ENCODE measurements around the gene ALKBH4.
A peak's percentile ranks its signal among the peaks of the same experiment; 100 is the strongest.

- peak; percentile 9; the same call in 1 of the 2 replicates for TF ChIP-seq MAX (IDR thresholded peaks at IDR 0.05; ENCODE audit: low read depth, low read length)
- TF ChIP-seq POLR2A (IDR thresholded peaks at IDR 0.05; ENCODE audit: extremely low read depth, insufficient read length) = no peak
- TF ChIP-seq, protein P1, sequence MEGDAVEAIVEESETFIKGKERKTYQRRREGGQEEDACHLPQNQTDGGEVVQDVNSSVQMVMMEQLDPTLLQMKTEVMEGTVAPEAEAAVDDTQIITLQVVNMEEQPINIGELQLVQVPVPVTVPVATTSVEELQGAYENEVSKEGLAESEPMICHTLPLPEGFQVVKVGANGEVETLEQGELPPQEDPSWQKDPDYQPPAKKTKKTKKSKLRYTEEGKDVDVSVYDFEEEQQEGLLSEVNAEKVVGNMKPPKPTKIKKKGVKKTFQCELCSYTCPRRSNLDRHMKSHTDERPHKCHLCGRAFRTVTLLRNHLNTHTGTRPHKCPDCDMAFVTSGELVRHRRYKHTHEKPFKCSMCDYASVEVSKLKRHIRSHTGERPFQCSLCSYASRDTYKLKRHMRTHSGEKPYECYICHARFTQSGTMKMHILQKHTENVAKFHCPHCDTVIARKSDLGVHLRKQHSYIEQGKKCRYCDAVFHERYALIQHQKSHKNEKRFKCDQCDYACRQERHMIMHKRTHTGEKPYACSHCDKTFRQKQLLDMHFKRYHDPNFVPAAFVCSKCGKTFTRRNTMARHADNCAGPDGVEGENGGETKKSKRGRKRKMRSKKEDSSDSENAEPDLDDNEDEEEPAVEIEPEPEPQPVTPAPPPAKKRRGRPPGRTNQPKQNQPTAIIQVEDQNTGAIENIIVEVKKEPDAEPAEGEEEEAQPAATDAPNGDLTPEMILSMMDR (IDR thresholded peaks at IDR 0.05; ENCODE audit: low read depth, low read length) = no peak
- no peak for TF ChIP-seq MYC (IDR thresholded peaks at IDR 0.05; ENCODE audit: low read depth, low read length)
These were observed 48.9 kb downstream of the ALKBH4 start for GRCh38 chr7:102415685-102416225.
